HUES48 (cell line): ENCODE results near the gene DCANP1.

Experiments used
- H3K27ac ChIP-seq: one replicate; pipeline ENCODE4 v1.7.0; 2013; ENCODE audit warnings: low read depth, low read length, inconsistent platforms
- H3K27me3 ChIP-seq: 2 replicates; pipeline ENCODE4 v1.6.1; 2013; ENCODE audit warnings: mild to moderate bottlenecking, low read length; ENCODE audit not compliant: control insufficient read depth, insufficient read depth
- H3K36me3 ChIP-seq: 2 replicates; pipeline ENCODE4 v1.6.1; 2013; ENCODE audit warnings: low read length; ENCODE audit not compliant: control insufficient read depth, insufficient read depth
- H3K4me1 ChIP-seq: 2 replicates; pipeline ENCODE4 v1.6.1; 2013; ENCODE audit warnings: mild to moderate bottlenecking, low read length; ENCODE audit not compliant: control insufficient read depth, insufficient read depth
- H3K4me3 ChIP-seq: 2 replicates; pipeline ENCODE4 v1.5.1; 2013; ENCODE audit warnings: mild to moderate bottlenecking, low read depth, low read length
- H3K9ac ChIP-seq: 2 replicates; pipeline ENCODE4 v1.6.1; 2013; ENCODE audit warnings: mild to moderate bottlenecking, low read depth, low read length, moderate library complexity
- H3K9me3 ChIP-seq: 2 replicates; pipeline ENCODE4 v1.6.1; 2013; ENCODE audit warnings: low read length; ENCODE audit not compliant: control insufficient read depth, insufficient read depth

DCANP1 gene

GRCh38 chr5:135439231-135440205 is 7.6 kb downstream of the DCANP1 start:
- Histone ChIP-seq H3K36me3 (no peaks in the 10 kb centered on the region), H3K9ac (no peak overlapping the region), H3K4me3 (no peak overlapping the region), H3K27me3 (no peaks in the 10 kb centered on the region), H3K4me1 (no peaks in the 10 kb centered on the region), H3K27ac (no peak overlapping the region), H3K9me3 (no peaks in the 10 kb centered on the region)

DNA sequence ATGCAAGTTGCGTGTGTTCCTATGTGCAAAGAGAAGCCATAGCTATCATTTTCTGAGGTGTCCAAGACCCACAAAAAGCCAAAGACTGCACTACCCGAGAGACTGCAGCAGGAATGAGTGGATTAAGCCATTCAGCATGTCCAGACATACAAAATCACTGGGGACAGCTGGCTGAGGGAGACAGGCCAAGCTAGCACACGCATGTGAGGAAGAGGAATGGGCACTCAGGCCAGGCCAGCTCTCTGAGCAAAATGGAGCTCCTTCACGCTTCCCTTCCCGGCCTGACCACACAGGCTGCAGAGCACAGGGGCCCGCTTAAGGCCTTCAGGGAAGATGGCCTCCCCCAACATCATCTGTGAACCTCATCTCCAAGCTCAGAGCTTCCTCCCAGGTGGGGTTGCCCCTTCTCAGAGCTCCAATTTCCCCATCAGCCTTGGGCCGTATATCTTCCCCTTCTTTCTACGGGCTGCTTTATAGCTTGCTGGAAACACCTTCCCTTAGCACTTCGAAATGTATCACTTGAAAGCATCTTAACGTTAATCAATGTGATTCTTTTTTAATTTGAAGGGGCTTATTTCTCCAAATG is 8.4 kb downstream of the DCANP1 start:
- no peaks in the 10 kb centered on the region for H3K4me1 ChIP-seq
- H3K27ac ChIP-seq, result no peak overlapping the region
- no peak overlapping the region for H3K4me3 ChIP-seq
- H3K36me3 ChIP-seq, result no peaks in the 10 kb centered on the region
- no peaks in the 10 kb centered on the region for H3K27me3 ChIP-seq
- H3K9ac ChIP-seq, result no peak overlapping the region
- H3K9me3 ChIP-seq, result no peaks in the 10 kb centered on the region

DNA sequence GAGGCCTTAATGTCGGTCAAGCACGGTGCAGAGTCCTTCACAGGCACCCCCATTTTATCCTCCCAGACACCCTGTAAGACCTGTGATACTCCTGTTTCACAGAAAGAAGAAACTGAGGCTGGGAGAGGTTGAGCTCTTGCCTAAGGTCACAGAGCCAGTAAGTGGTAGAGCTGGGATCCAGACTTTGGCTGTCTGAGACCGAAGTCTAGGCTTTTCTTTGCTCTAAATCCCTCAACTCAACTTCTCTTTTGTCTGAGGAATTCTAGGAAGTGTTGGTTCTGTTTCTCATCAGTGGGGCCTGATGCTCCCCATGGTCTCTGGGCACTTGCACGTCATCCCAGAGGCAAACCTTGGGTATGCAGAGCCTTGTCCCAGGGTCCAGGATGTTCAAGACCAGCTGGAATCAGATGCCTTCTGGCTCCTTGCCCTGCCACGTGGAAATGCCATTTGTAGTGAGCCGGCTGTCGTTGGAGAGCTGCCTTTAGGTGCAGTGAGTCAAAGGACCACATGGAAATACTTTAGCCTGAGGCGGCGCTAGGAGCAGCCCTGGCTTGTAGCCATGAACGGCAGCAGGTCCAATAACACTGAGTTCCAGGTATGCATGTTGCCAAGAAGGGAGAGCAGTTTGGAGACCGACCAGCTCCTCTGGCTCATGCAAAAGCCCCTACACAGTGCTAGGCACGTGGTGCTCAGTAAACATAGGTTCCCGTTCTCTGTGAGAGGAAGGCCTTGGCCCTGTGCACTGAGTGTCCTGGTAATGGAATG is 9.2 kb downstream of the DCANP1 start:
- H3K4me1 ChIP-seq, result no peaks in the 10 kb centered on the region
- no peak overlapping the region for H3K27ac ChIP-seq
- no peaks in the 10 kb centered on the region for H3K9me3 ChIP-seq
- no peaks in the 10 kb centered on the region for H3K36me3 ChIP-seq
- no peak overlapping the region for H3K9ac ChIP-seq
- no peaks in the 10 kb centered on the region for H3K27me3 ChIP-seq
- H3K4me3 ChIP-seq, result no peak overlapping the region

DNA sequence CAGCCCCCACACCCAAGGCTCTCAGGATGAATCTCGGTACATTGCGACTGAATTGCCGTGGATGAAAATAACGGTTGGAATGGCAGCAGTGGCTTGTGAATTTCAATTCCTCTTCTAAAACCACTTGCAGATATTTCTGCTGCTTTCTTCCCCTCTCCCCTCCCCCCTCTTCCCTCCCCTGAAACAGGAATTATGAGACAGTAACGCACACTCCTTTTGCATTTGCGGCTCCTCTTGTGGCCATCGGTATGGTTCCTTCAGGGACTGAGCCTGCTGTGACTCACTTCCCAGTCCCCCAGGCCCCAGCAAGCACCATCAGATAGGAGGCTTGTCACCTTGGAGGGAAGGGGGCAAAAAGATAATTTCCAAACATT is 9.7 kb downstream of the DCANP1 start:
- Histone ChIP-seq H3K9me3 (no peaks in the 10 kb centered on the region), H3K27ac (no peak overlapping the region), H3K36me3 (no peaks in the 10 kb centered on the region), H3K27me3 (no peaks in the 10 kb centered on the region), H3K4me3 (no peak overlapping the region), H3K9ac (no peak overlapping the region), H3K4me1 (no peaks in the 10 kb centered on the region)

- no peak overlapping the region for H3K4me3 ChIP-seq
- H3K27ac ChIP-seq, result no peak overlapping the region
- H3K36me3 ChIP-seq, result no peaks in the 10 kb centered on the region
- H3K4me1 ChIP-seq, result no peaks in the 10 kb centered on the region
- H3K9me3 ChIP-seq, result no peaks in the 10 kb centered on the region
- no peaks in the 10 kb centered on the region for H3K27me3 ChIP-seq
- no peak overlapping the region for H3K9ac ChIP-seq
These were observed 10.2 kb downstream of the DCANP1 start for GRCh38 chr5:135436951-135437418.

- no peaks in the 10 kb centered on the region for H3K9me3 ChIP-seq
- no peak overlapping the region for H3K4me3 ChIP-seq
- H3K9ac ChIP-seq, result no peak overlapping the region
- no peaks in the 10 kb centered on the region for H3K27me3 ChIP-seq
- no peaks in the 10 kb centered on the region for H3K4me1 ChIP-seq
- no peaks in the 10 kb centered on the region for H3K36me3 ChIP-seq
- H3K27ac ChIP-seq, result no peak overlapping the region
These were observed 11.4 kb downstream of the DCANP1 start for GRCh38 chr5:135435467-135436330.

GRCh38 chr5:135434591-135435466 is 12.3 kb downstream of the DCANP1 start:
- Histone ChIP-seq H3K27me3 (no peaks in the 10 kb centered on the region), H3K4me3 (no peak overlapping the region), H3K4me1 (no peaks in the 10 kb centered on the region), H3K9me3 (no peaks in the 10 kb centered on the region), H3K9ac (no peak overlapping the region), H3K27ac (no peak overlapping the region), H3K36me3 (no peaks in the 10 kb centered on the region)

GRCh38 chr5:135433681-135434426 is 13.3 kb downstream of the DCANP1 start:
- no peaks in the 10 kb centered on the region for H3K4me1 ChIP-seq
- H3K9me3 ChIP-seq, result peaks cover under 1% of the 10 kb centered on the region; the same call in 1 of the 2 replicates
- no peaks in the 10 kb centered on the region for H3K36me3 ChIP-seq
- H3K27me3 ChIP-seq, result no peaks in the 10 kb centered on the region
- no peak overlapping the region for H3K9ac ChIP-seq
- H3K4me3 ChIP-seq, result no peak overlapping the region
- H3K27ac ChIP-seq, result no peak overlapping the region

GRCh38 chr5:135432113-135432512 is 15.0 kb downstream of the DCANP1 start:
- no peaks in the 10 kb centered on the region for H3K4me1 ChIP-seq
- H3K36me3 ChIP-seq, result no peaks in the 10 kb centered on the region
- H3K4me3 ChIP-seq, result no peak overlapping the region
- H3K27me3 ChIP-seq, result no peaks in the 10 kb centered on the region
- H3K9ac ChIP-seq, result no peak overlapping the region
- H3K27ac ChIP-seq, result no peak overlapping the region
- H3K9me3 ChIP-seq, result peaks cover 5% of the 10 kb centered on the region; the same call in 1 of the 2 replicates
